ENCODE data around the gene PRKAR1B. TPM values are rescaled to one million over a fixed set of nuclear protein-coding genes. Genes with fewer than 3 reads are reported as not detected.

PRKAR1B gene
- total RNA-seq, 1 donor from 2014 or later, result 21.7 TPM

GRCh38 chr7:506391-506831 lies 220.7 kb downstream of the PRKAR1B start:
- Mint-ChIP-seq H3K27ac (ENCODE audit: unreplicated experiment) (no peak overlapping the region), H3K36me3 (ENCODE audit: low read depth, unreplicated experiment) (no peaks in the 10 kb centered on the region), H3K27me3 (ENCODE audit: unreplicated experiment) (peaks cover 10% of the 10 kb centered on the region), H3K4me1 (ENCODE audit: unreplicated experiment) (no peaks in the 10 kb centered on the region), H3K9me3 (ENCODE audit: unreplicated experiment) (no peaks in the 10 kb centered on the region), H3K4me3 (ENCODE audit: unreplicated experiment) (no peak overlapping the region)
- TF ChIP-seq CTCF (IDR thresholded peaks at IDR 0.05; ENCODE audit: unreplicated experiment), result no peak
- no peak for DNase-seq (ENCODE audit: low spot score)

- DNase-seq (ENCODE audit: low spot score), result no peak
- Mint-ChIP-seq H3K27ac (ENCODE audit: unreplicated experiment) (no peak overlapping the region), H3K27me3 (ENCODE audit: unreplicated experiment) (peaks cover 10% of the 10 kb centered on the region), H3K4me3 (ENCODE audit: unreplicated experiment) (no peak overlapping the region), H3K9me3 (ENCODE audit: unreplicated experiment) (no peaks in the 10 kb centered on the region), H3K4me1 (ENCODE audit: unreplicated experiment) (no peaks in the 10 kb centered on the region), H3K36me3 (ENCODE audit: low read depth, unreplicated experiment) (no peaks in the 10 kb centered on the region)
- TF ChIP-seq CTCF (IDR thresholded peaks at IDR 0.05; ENCODE audit: unreplicated experiment), result no peak
Measured at GRCh38 chr7:505171-505570, 221.9 kb downstream of the PRKAR1B start.

DNA sequence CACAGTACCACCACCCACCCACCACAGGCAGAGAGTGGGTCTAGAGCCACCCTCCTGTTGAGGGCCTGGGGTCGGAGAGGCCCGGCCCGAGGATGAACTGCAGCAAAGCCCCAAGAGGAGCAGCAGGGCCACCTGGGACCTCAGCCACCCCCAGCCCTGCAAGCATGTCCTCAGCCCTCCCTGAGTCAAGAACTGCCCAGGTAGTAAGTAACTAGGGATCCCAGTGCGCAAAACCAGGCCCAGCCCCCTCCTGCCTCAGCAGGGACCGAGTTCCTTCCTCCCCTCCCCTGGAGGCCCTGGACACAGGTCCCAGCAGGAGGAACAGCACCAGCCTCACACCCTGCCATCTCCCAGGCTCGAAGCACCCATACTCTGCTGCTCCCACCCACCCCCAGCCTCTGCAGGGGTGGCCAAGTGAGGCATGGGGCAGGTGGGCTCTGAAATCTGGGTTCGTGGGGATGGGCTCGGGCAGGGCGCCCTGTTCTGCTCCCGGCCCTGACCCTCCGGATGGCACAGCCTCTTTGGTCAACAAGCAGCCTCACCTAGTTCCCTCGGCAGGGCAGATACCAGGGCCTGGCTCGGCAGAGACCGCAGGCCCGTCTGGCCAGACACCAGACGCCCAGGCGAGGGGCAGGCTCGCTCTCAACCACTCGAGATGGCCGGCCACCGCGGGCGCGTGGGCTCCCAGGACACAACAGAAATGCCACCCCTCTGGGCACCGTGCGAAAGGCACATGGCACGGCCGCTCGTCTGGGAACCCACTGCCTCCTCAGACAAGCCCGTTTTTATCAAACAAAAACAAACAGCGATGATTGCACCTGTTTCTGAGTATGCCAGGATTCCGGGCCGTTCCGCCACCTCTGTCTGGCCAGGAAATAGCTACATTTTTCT lies 222.6 kb downstream of the PRKAR1B start:
- Mint-ChIP-seq H3K36me3 (ENCODE audit: low read depth, unreplicated experiment) (no peaks in the 10 kb centered on the region), H3K4me1 (ENCODE audit: unreplicated experiment) (no peaks in the 10 kb centered on the region), H3K27ac (ENCODE audit: unreplicated experiment) (no peak overlapping the region), H3K27me3 (ENCODE audit: unreplicated experiment) (peaks cover 8% of the 10 kb centered on the region), H3K4me3 (ENCODE audit: unreplicated experiment) (no peak overlapping the region), H3K9me3 (ENCODE audit: unreplicated experiment) (no peaks in the 10 kb centered on the region)
- no peak for TF ChIP-seq CTCF (IDR thresholded peaks at IDR 0.05; ENCODE audit: unreplicated experiment)
- no peak for DNase-seq (ENCODE audit: low spot score)

GRCh38 chr7:503575-504111 lies 223.4 kb downstream of the PRKAR1B start:
- no peak overlapping the region for H3K4me3 Mint-ChIP-seq (ENCODE audit: unreplicated experiment)
- no peaks in the 10 kb centered on the region for H3K9me3 Mint-ChIP-seq (ENCODE audit: unreplicated experiment)
- H3K36me3 Mint-ChIP-seq (ENCODE audit: low read depth, unreplicated experiment), result no peaks in the 10 kb centered on the region
- no peak for DNase-seq (ENCODE audit: low spot score)
- H3K4me1 Mint-ChIP-seq (ENCODE audit: unreplicated experiment), result no peaks in the 10 kb centered on the region
- TF ChIP-seq CTCF (IDR thresholded peaks at IDR 0.05; ENCODE audit: unreplicated experiment), result no peak
- peaks cover 7% of the 10 kb centered on the region for H3K27me3 Mint-ChIP-seq (ENCODE audit: unreplicated experiment)
- H3K27ac Mint-ChIP-seq (ENCODE audit: unreplicated experiment), result no peak overlapping the region

DNA sequence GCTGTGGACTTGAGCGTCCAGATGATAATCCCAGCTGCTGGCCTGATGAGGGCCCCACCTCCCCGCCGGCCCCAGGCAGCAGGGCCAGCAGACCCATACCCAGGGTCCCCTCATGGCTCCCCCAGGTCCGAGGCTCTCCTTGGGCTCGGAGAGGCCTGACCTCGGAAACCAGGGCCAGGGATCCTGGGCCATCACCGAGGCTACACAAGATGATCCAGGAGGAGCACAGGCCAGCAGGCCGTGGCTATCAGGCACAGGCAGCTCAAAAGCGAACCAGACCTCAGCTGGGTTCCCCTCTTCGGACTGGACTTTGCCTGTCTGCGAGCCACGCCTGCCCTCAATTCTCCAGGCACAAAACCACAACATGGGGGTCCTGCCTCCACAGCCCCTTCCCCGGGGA lies 224.8 kb downstream of the PRKAR1B start:
- Mint-ChIP-seq H3K27ac (ENCODE audit: unreplicated experiment) (no peak overlapping the region), H3K4me3 (ENCODE audit: unreplicated experiment) (no peak overlapping the region), H3K4me1 (ENCODE audit: unreplicated experiment) (no peaks in the 10 kb centered on the region), H3K9me3 (ENCODE audit: unreplicated experiment) (no peaks in the 10 kb centered on the region), H3K36me3 (ENCODE audit: low read depth, unreplicated experiment) (no peaks in the 10 kb centered on the region), H3K27me3 (ENCODE audit: unreplicated experiment) (peaks cover 12% of the 10 kb centered on the region)
- no peak for TF ChIP-seq CTCF (IDR thresholded peaks at IDR 0.05; ENCODE audit: unreplicated experiment)
- DNase-seq (ENCODE audit: low spot score), result no peak

Measured in endothelial cell (in vitro differentiated cells).